Activated CD8-positive, alpha-beta memory T cell treated with anti-CD3 and anti-CD28 coated beads for 1 hour (primary cell): ENCODE results near the gene RNF144A.

Experiments
- DNase-seq, 2 donors: peaks; one replicate each; pipeline ENCODE4 v3.0.0-alpha.2; 2020; ENCODE audit warnings: low read depth in 1 of 2; ENCODE audit errors: extremely low read depth in 1 of 2

The RNF144A gene

GRCh38 chr2:6906165-6906741, 11.0 kb upstream of the RNF144A start:
- DNase-seq = no peak

GRCh38 chr2:6908291-6908690, 8.9 kb upstream of the RNF144A start:
- no peak for DNase-seq

GRCh38 chr2:6909431-6910385, 7.5 kb upstream of the RNF144A start:
- no peak for DNase-seq

- no peak for DNase-seq
Observed at GRCh38 chr2:6911721-6912120, 5.5 kb upstream of the RNF144A start.

GRCh38 chr2:6913415-6914157, 3.6 kb upstream of the RNF144A start:
- no peak for DNase-seq

GRCh38 chr2:6914828-6915227, 2.4 kb upstream of the RNF144A start:
- no peak for DNase-seq

GRCh38 chr2:6915399-6915798, 1.8 kb upstream of the RNF144A start:
- DNase-seq = no peak

- no peak for DNase-seq
Observed at GRCh38 chr2:6916224-6916623, 988 bp upstream of the RNF144A start.

GRCh38 chr2:6916736-6917070, 509 bp upstream of the RNF144A start:
- no peak for DNase-seq

- no peak for DNase-seq
Observed at GRCh38 chr2:6917761-6918421, 679 bp downstream of the RNF144A start.

GRCh38 chr2:6919901-6920742, 2.9 kb downstream of the RNF144A start:
- no peak for DNase-seq

GRCh38 chr2:6920743-6921064, 3.5 kb downstream of the RNF144A start:
- no peak for DNase-seq

GRCh38 chr2:6921321-6921922, 4.2 kb downstream of the RNF144A start:
- DNase-seq = no peak

- DNase-seq = no peak
Observed at GRCh38 chr2:6922201-6922656, 5.0 kb downstream of the RNF144A start.

GRCh38 chr2:6923319-6923718, 6.1 kb downstream of the RNF144A start:
- no peak for DNase-seq

- no peak for DNase-seq
Observed at GRCh38 chr2:6924101-6924923, 7.1 kb downstream of the RNF144A start.

GRCh38 chr2:6924924-6925409, 7.8 kb downstream of the RNF144A start:
- no peak for DNase-seq

- DNase-seq = no peak
Observed at GRCh38 chr2:6926071-6926732, 9.0 kb downstream of the RNF144A start.
